22Rv1 (cell line): Measurements from ENCODE around the gene CRACR2A.

Source experiments
- CTCF ChIP-seq: fragments of 450-650 bp; IDR thresholded peaks from 2 replicates; pipeline ENCODE4 v1.5.1; 2017; ENCODE audit warnings: mild to moderate bottlenecking
- ZFX ChIP-seq: fragments of 450-650 bp; IDR thresholded peaks from 2 replicates; pipeline ENCODE4 v1.6.1; 2017; ENCODE audit warnings: antibody characterized with exemption, borderline replicate concordance

- TF ChIP-seq CTCF: no peak
- no peak for TF ChIP-seq ZFX
Observed at GRCh38 chr12:3694673-3695072, 58.2 kb downstream of the CRACR2A start.
